Muscle of leg (tissue), 11 donors: ENCODE data around the gene ZNF3. TPM values are rescaled to one million over a fixed set of nuclear protein-coding genes. Genes with fewer than 3 reads are reported as not detected.

Source experiments
- DNase-seq: peaks from one replicate; pipeline ENCODE4 v3.0.0; 2013
- H3K27ac ChIP-seq: one replicate; pipeline ENCODE4 v1.5.1; 2013; ENCODE audit warnings: mild to moderate bottlenecking, low read length, control low read depth
- H3K27me3 ChIP-seq: one replicate; pipeline ENCODE4 v1.6.1; 2013; ENCODE audit warnings: low read length; ENCODE audit not compliant: control insufficient read depth, insufficient read depth
- H3K36me3 ChIP-seq: one replicate; pipeline ENCODE4 v1.6.1; 2013; ENCODE audit warnings: low read length; ENCODE audit not compliant: control insufficient read depth, insufficient read depth
- H3K4me1 ChIP-seq: one replicate; pipeline ENCODE4 v1.6.1; 2013; ENCODE audit warnings: low read length; ENCODE audit not compliant: control insufficient read depth, insufficient read depth
- H3K4me3 ChIP-seq: one replicate; pipeline ENCODE4 v1.5.1; 2013; ENCODE audit warnings: low read length, control low read depth
- H3K9me3 ChIP-seq: replicated peaks from 2 replicates; pipeline ENCODE4 v1.6.1; 2013; ENCODE audit warnings: low read depth, low read length; ENCODE audit not compliant: control insufficient read depth
- WGBS: methylation state at CpG from one replicate; pipeline ENCODE4 v1.1.5; 2013; ENCODE audit warnings: missing lambda C conversion rate; ENCODE audit not compliant: insufficient coverage; 5-methylcytosine and 5-hydroxymethylcytosine counted together
- polyA plus RNA-seq, 8 donors: library from polyadenylated mRNA; unstranded; fragments of 120-200 nt; gene quantifications; one replicate each; pipeline versions ENCODE4 v1.2.1 to v1.2.3, GENCODE V29; 2013; ENCODE audit warnings: inconsistent platforms in 1 of 8, low replicate concordance in 1 of 8; ENCODE audit not compliant: insufficient read length in 8 of 8, insufficient read depth in 1 of 8
- total RNA-seq: library from RNA; stranded (reverse); fragments of 120-200 nt; gene quantifications from one replicate; pipeline ENCODE4 v1.2.4, GENCODE V29; 2013

The ZNF3 gene
- total and polyA plus RNA-seq, 9 donors, result 22.5 to 31.8 (median 25.5) TPM

DNA sequence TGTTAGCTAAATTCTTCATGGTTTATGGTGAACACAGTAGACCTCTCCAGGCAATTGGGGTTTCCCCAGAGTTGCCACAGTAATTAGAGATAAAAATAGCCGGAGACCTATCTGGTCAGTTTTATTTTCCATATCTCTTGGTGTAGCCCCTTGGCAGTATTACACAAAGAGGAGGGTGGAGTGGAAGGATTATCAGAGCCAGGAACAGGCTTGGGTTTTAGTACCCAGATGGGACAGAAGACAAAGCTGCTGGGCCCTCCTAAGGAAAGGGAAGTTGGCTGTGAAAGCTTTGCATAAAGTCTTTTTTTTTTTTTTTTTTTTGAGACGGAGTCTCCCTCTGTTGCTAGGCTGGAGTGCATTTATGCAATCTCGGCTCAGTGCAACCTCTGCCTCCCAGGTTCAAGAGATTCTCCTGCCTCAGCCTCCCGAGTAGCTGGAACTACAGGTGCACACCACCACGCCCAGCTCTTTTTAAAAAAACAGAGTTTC is 22.2 kb downstream of the ZNF3 start:
- peaks cover 49% of the 10 kb centered on the region for H3K36me3 ChIP-seq
- WGBS, result 96% methylated on average over 4 of the region's 5 CpGs
- no peaks in the 10 kb centered on the region for H3K9me3 ChIP-seq
- H3K27me3 ChIP-seq, result no peaks in the 10 kb centered on the region
- no peak for DNase-seq
- H3K27ac ChIP-seq, result no peak overlapping the region
- no peak overlapping the region for H3K4me3 ChIP-seq
- H3K4me1 ChIP-seq, result no peaks in the 10 kb centered on the region

- Histone ChIP-seq H3K9me3 (no peaks in the 10 kb centered on the region), H3K36me3 (peaks cover 42% of the 10 kb centered on the region), H3K27me3 (no peaks in the 10 kb centered on the region), H3K4me1 (peaks cover 4% of the 10 kb centered on the region), H3K4me3 (no peak overlapping the region), H3K27ac (no peak overlapping the region)
- 96% methylated on average over 10 of the region's 10 CpGs for WGBS
- DNase-seq, result no peak
Measured at GRCh38 chr7:100057006-100057405, 24.5 kb downstream of the ZNF3 start.

- peak overlapping the region; percentile 47 for H3K27ac ChIP-seq
- H3K9me3 ChIP-seq, result no peaks in the 10 kb centered on the region
- 50% methylated on average over 1 of the region's 3 CpGs for WGBS
- peaks cover 14% of the 10 kb centered on the region for H3K4me1 ChIP-seq
- H3K27me3 ChIP-seq, result no peaks in the 10 kb centered on the region
- peak; percentile 83 for DNase-seq
- H3K4me3 ChIP-seq, result no peak overlapping the region
- H3K36me3 ChIP-seq, result peaks cover 28% of the 10 kb centered on the region
Measured at GRCh38 chr7:100053215-100053614, 28.3 kb downstream of the ZNF3 start.

- 81% methylated on average over 3 of the region's 3 CpGs for WGBS
- Histone ChIP-seq H3K27ac (no peak overlapping the region), H3K4me3 (no peak overlapping the region), H3K27me3 (no peaks in the 10 kb centered on the region), H3K4me1 (peaks cover 14% of the 10 kb centered on the region), H3K36me3 (peaks cover 12% of the 10 kb centered on the region), H3K9me3 (no peaks in the 10 kb centered on the region)
- DNase-seq, result no peak
Measured at GRCh38 chr7:100051611-100052010, 29.9 kb downstream of the ZNF3 start.

- 1% methylated on average over 41 of the region's 47 CpGs for WGBS
- Histone ChIP-seq H3K4me1 (peaks cover 14% of the 10 kb centered on the region), H3K9me3 (no peaks in the 10 kb centered on the region), H3K36me3 (peaks cover 12% of the 10 kb centered on the region), H3K27ac (peak within 1 kb of the TSS; percentile 99), H3K27me3 (no peaks in the 10 kb centered on the region), H3K4me3 (peak within 1 kb of the TSS; percentile 86)
- DNase-seq, result peak; percentile 95
Measured at GRCh38 chr7:100049441-100050291, 31.9 kb downstream of the ZNF3 start, which contains the start of gene ZSCAN21. Gene ZSCAN21 (plus strand): TSS chr7:100049774. CDS start chr7:100057007, 7,233 bp downstream.

- DNase-seq, result no peak
- Histone ChIP-seq H3K27me3 (no peaks in the 10 kb centered on the region), H3K4me1 (peaks cover 14% of the 10 kb centered on the region), H3K4me3 (no peak overlapping the region), H3K9me3 (no peaks in the 10 kb centered on the region), H3K36me3 (peaks cover 10% of the 10 kb centered on the region), H3K27ac (no peak overlapping the region)
- WGBS, result 94% methylated on average over 3 of the region's 4 CpGs
Measured at GRCh38 chr7:100048680-100049079, 32.8 kb downstream of the ZNF3 start.

- 72% methylated on average over 6 of the region's 6 CpGs for WGBS
- Histone ChIP-seq H3K9me3 (no peaks in the 10 kb centered on the region), H3K36me3 (no peaks in the 10 kb centered on the region), H3K27ac (no peak overlapping the region), H3K4me1 (peaks cover 4% of the 10 kb centered on the region), H3K4me3 (no peak overlapping the region), H3K27me3 (no peaks in the 10 kb centered on the region)
- no peak for DNase-seq
Measured at GRCh38 chr7:100044718-100045117, 36.8 kb downstream of the ZNF3 start.

DNA sequence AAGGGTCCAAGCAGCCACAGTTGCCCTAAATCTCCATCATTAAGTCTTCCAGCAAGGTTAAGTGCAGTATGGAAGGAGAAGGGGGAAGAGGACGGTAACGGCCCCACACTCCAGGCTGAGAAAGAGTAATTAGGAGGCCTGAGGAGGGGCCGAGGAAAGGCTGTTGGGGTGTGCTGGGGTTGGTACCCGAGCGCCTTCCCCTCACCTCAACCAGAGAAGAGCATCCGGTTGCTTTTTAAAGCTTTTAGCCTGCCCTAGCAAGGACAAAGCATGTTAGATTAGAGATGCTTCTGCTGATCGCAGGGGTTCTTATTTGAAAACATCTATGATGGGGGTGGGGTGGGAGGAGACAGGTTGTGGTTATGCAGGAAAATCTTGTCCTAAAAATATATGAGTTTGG is 40.9 kb downstream of the ZNF3 start:
- Histone ChIP-seq H3K27me3 (no peaks in the 10 kb centered on the region), H3K36me3 (peaks cover 19% of the 10 kb centered on the region), H3K27ac (no peak overlapping the region), H3K4me3 (no peak overlapping the region), H3K9me3 (no peaks in the 10 kb centered on the region), H3K4me1 (no peaks in the 10 kb centered on the region)
- WGBS, result no CpG with 5 or more reads among the region's 7 CpGs
- DNase-seq, result no peak

DNA sequence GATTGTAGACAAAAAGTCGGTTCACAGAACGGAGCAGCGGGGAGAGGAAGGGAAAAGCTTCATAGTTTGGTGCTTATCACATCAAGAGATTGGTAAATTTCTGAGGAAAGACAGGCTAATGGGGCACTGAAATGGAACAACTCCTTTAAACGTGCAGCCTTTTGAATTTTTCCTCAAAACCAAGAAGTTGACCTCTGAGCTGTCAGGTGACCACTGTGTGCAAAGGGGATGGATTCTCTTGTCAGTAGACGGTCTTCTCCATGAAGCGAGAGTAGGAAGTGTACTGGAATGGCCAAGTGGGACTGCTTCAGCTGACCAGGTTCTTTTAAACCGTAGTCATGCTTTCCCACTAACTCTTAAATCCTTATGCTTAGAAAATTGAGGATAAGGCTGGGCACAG is 43.2 kb downstream of the ZNF3 start:
- Histone ChIP-seq H3K4me3 (no peak overlapping the region), H3K36me3 (peaks cover 41% of the 10 kb centered on the region), H3K27me3 (no peaks in the 10 kb centered on the region), H3K4me1 (no peaks in the 10 kb centered on the region), H3K9me3 (peaks cover 1% of the 10 kb centered on the region), H3K27ac (no peak overlapping the region)
- 98% methylated on average over 3 of the region's 7 CpGs for WGBS
- DNase-seq, result no peak

GRCh38 chr7:100035876-100036275 is 45.6 kb downstream of the ZNF3 start:
- Histone ChIP-seq H3K27me3 (no peaks in the 10 kb centered on the region), H3K4me3 (no peak overlapping the region), H3K9me3 (peaks cover 3% of the 10 kb centered on the region), H3K36me3 (peaks cover 59% of the 10 kb centered on the region), H3K27ac (no peak overlapping the region), H3K4me1 (no peaks in the 10 kb centered on the region)
- WGBS, result no CpG with 5 or more reads among the region's 6 CpGs
- no peak for DNase-seq
